HG02678 (cell line): ENCODE data around the gene EIF4E3.

Source experiments
- ATAC-seq: cut with Tn5 transposase; IDR thresholded peaks from one replicate; pipeline ENCODE4 v1.9.1; 2021; ENCODE audit warnings: mild to moderate bottlenecking, moderate library complexity; ENCODE audit not compliant: unreplicated experiment

EIF4E3 gene

DNA sequence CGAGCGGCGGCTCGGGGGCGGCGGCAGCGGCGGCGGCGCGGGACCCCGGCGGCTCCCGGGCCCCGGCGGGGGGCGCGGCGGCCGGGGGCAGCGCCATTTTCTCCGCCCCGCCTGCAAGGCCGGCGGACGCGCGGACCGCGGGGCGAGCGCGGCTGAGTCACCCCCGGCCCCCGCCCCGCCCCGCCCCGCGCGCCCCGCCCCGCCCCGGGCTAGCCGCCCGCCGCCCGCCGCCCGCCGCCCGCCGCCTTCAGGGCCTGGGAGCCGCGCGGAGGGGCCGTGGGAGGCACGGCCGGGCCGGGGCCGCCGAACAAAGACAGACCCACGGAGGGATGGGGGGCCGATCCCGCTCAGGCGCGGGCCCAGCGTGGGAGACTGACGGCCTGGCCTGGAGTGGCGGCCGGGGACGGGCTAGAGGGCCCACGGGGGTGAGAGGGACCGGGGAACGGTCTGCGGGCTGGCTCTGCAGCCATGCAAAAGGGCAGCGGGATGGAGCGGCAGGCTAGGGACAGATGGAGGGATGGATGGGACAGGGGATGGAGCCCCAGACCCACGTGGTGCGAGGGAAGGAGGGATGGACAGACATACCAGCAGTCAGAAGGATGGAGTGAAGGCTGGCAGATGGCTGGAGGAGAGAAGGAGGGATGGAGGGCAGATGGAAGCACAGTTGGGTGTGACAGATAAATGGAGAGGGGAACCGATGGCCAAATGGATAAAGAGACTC is at the start of gene EIF4E3:
TSS of gene EIF4E3 (minus strand) at position 132 of the 721 bp plus-strand sequence. CDS start at position 97, 35 bp downstream.
- ATAC-seq = peak; percentile 49

DNA sequence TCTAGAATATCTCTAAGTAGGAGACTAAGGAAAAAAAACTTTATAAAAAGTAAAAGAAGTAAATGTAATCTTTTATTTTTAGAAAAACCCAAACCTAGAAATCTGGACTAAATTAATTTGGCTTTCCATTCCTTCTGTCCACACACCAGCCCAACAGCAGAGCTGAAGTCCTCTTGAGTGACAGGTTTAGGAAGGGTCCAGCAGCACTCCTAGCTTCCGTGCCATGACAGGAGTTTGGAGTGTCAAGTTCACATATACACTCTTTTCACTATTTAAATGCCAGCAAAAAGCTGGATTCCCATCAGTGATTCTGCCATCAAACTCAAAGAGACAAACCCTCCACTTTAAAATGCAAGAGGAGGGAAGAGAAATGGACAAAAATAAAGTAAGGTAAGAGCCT is 46.7 kb upstream of the EIF4E3 start:
- no peak for ATAC-seq

DNA sequence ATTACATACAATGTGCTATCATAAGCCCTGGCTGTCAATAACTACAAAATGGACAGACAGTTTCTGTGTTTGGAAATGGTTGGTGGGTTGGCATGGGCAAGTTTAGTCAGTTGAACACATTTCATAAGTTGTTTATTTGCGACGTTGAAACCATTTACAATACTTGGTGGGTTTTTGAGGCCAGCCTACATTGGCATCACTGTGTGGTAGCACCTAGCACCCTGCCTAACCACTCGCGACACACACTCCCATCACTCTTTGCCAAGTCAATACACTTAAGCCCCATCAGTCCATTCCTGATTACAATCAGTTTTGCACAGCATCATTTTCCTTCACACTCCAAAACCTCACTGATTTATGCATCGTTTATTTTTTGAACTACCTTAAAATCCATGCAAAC is 45.9 kb upstream of the EIF4E3 start:
- ATAC-seq = no peak

DNA sequence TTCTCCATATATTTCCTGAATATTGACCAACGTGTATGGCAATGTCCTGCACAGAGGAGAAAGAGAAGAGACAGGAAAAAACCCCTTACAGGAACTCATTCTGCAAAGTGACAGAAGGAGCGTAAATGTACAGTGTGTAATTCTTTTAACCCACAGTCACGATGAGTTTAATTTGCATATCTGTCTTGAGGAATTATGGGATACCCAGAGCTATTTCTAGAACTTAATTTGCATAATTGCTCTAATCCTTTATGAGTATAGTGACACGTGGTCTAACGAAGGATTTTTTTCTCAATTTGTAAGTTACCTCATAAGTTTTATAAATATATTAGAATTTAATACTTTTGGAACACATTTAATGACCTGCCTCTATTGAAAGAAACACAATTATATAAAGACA is 38.2 kb upstream of the EIF4E3 start:
- no peak for ATAC-seq

DNA sequence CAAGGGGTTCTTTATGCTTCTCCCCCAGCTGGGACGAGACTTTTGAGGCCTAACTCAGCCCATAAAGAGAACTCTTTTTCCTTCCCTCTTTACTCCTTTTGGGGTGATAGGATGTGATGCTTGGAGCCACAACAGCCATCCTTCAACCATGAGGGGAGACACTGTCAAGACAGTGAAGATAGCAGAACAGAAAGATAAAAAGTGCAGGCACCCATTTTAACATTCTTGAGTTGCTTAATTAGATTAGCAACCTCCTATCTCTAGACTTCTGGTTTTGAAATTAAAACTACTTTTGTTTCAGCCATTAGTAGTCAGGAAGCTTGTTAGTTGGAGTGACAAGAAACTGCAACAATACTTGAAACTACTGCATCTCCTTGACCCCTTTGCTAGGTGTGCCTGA is 34.9 kb upstream of the EIF4E3 start:
- no peak for ATAC-seq

DNA sequence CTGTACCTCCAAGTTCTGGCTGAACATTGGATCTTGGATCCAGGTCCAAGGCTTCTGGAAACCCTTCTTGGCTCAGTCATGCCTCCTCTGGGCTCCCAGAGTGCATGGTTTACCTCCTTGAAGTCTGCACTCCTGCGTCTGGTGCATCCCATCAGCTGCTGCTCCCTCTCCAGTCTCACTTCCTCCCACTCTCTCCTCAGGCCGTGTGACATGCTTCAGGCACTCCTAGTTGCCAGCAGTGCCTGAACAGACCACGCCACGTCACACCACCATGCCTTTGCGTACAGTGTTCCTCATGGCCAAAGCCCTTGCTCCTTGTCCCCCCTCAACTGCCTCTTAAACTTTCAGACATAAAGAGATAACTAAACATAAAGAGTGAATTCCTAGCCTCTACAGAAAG is 34.2 kb upstream of the EIF4E3 start:
- ATAC-seq = no peak

DNA sequence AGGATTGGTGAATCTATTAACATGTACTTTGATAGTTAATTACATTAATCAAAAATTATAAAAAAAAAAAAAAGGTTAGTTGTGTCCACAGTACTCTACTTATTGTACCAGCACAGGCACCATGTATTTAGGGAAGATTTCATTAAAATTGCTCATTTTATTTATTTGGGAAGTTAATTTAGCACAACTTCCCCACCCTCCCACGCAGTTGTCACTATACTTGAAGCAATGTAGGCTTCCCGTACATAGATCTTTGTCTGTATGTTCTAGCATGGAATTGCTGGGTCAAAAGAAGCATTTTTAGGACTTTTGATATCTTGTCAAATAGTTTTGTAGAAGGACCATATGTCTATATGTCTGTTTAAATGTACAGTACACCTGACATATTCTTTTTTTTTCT is 32.9 kb upstream of the EIF4E3 start:
- ATAC-seq = no peak

DNA sequence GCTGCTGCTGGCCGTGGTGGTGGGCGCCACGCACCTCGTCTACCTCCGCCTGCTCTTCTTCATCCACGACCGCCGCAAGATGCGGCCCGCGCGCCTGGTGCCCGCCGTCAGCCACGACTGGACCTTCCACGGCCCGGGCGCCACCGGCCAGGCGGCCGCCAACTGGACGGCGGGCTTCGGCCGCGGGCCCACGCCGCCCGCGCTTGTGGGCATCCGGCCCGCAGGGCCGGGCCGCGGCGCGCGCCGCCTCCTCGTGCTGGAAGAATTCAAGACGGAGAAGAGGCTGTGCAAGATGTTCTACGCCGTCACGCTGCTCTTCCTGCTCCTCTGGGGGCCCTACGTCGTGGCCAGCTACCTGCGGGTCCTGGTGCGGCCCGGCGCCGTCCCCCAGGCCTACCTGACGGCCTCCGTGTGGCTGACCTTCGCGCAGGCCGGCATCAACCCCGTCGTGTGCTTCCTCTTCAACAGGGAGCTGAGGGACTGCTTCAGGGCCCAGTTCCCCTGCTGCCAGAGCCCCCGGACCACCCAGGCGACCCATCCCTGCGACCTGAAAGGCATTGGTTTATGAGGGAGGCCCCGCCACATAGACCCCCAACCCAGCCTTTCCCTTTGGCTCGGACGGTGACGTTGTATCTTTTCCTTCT is 29.5 kb upstream of the EIF4E3 start:
- no peak for ATAC-seq

DNA sequence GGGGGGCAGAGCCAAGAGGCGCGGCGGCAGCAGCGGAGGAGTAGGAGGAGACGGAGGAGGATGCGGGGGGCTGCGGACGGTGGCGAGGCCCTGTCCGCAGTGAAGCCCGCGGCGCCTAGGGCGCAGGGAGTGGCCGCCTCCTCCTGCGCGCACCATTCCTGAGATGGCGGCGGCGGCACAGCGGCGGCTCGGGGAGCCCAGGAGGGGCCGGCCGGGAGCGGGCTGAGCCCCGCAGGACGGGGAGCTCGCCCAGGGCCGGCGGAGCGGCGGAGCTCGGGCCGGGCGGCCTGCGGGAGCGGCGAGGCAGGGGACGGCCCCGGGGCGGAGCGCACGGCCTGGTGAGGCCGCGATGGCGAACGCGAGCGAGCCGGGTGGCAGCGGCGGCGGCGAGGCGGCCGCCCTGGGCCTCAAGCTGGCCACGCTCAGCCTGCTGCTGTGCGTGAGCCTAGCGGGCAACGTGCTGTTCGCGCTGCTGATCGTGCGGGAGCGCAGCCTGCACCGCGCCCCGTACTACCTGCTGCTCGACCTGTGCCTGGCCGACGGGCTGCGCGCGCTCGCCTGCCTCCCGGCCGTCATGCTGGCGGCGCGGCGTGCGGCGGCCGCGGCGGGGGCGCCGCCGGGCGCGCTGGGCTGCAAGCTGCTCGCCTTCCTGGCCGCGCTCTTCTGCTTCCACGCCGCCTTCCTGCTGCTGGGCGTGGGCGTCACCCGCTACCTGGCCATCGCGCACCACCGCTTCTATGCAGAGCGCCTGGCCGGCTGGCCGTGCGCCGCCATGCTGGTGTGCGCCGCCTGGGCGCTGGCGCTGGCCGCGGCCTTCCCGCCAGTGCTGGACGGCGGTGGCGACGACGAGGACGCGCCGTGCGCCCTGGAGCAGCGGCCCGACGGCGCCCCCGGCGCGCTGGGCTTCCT is 28.8 kb upstream of the EIF4E3 start, which contains the start of gene GPR27:
TSS of gene GPR27 (plus strand) at position 155 of the 909 bp plus-strand sequence. CDS start at position 350, 195 bp downstream.
- no peak for ATAC-seq

DNA sequence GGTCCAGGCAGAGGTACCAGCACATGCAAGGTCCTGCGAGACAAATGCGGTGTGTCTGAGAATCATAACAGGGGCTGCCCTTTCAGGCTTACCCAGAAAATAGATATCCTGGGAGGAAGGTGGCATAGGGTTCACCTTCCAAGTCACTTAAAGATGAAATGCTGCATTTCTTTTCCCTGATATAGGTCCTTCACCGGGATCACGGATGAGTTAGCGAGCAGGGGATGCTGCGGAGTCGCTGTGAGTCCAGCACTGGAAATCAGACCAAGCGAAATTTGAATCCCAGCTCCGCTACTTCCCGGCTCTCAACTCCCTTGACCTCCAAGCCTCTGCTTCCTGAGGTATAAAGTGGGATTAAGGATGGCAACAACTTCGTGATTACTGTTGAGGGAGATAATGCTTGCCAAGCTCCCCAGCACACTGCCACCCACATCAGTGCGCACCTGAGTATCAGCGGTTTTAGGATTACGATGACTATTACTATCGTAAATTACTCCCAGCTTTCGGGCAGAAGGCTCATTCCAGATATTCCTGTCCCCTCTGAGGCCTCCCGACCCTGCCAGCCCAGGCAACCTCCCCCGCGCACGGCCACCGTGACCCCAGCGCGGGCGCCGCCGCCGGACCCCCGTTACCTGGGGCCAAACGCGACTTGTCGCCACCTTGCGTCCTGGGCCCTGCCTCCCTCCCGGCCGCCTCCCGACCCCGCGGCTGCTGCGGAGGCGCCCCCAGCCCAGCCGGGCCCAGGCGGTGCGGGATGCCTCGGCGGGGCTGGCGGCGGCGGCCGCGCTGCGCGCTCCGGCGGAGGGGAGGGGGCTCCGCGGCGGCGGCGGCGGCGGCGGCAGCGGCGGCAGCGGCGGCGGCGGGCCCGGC is 27.9 kb upstream of the EIF4E3 start:
- no peak for ATAC-seq

DNA sequence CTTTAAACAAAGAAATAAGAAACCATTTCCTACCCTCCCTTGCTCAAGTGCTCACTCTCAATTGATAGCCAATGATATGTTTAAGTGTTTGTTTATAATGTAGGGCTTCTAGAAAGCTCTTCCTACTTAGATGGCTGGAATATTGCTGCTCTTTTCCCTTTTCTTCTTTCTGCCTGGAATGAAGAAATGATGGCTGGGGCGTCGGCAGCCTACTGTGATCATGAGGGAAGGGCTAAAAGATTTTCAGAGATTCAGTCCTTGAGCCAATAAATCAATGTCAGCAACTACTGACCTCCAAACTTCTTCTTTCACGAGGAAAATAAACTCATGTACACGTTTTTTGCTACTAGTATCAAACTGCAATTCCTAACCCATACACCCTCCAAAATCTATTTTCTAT is 26.4 kb upstream of the EIF4E3 start:
- ATAC-seq = no peak

DNA sequence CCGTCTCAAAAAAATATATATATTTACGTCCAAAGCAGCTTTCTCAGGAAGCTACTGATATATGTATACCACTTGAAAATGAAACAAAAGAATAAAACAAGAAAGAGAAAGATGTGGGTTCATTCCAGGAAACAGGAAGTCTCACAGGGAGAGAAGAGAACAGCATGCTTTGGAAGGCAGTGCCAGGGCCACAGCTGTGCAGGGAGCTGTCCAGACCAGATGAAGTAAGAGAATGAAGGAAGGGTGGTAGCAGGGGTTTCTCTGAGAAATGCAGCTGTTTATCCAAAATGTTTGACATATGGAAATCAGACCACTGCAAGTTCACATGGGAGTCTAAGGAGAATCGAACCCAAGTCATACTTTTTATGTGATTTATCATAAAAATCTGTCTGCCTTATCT is 19.5 kb upstream of the EIF4E3 start:
- no peak for ATAC-seq

DNA sequence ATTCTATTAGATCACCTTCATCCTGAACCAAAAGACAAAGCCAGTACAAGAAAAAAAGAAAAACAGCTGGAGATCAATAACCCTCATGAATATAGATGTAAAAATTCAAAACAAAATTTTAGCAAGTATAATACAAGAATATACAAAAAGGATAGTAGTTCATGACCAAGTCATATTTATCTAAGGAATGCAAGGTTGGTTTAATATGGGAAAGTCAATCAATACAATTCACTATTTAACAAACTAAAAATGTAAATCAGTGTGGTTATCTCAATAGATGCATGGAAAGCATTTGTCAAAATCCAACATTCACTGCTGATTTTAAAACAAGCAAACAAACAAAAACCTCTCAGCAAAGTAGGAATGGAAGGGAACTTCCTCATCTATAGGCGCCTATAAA is 17.4 kb upstream of the EIF4E3 start:
- no peak for ATAC-seq

DNA sequence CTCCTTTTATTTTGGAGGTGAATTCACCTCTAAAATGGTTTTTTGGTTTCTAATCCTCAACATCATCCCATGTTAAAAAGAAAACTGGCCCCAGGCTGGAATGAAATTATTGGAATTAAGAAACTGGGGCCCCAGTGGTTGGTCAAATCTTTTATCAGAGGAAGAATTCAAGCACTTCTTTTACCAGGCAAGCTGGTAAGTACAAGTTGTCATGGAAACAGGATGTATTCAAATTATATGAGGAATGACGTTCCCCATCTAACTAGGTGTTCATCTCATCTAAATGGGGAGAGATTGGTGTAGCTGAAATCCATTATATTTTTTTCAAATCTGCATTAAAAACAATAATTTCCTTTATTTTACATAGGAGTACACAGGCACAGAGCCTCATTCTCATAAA is 9.7 kb upstream of the EIF4E3 start:
- no peak for ATAC-seq

DNA sequence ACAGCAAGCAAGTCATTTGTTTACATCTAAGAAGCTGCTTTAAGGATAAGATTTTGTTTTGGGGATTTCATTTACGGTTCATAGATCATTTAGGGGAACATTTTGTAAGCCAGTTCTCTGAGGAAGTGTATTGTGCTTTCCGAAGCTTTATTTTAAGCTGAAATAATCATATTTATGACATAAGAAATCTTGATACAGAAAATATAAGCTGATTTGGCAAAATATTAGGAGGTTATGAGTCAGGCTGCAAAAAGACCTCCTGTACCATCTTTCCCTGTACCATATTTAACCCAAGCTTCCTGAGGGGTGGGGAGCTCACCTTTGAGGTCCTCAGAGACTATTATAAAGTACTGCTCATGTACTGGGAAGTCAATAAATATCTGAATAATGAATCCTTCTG is 8.1 kb upstream of the EIF4E3 start:
- ATAC-seq = no peak

DNA sequence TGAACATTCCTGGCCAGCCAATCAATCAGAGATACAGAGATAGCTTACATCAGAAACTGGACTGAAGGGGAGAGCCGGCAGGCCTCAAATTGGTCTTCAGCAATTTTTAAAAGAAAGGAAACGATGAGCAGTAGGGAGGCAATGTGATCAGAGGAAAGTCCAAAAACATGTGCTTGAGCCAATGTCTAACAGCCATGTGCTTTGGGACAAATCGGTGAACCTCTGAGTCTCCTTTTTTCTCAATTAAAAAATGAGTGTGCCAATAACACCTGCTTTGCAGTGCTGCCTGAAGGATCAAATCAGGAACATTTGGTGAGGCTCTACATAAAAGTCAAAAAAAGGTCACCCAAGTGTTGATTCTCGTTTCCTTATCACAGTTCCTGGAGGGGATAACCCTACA is 7.4 kb upstream of the EIF4E3 start:
- ATAC-seq = no peak

DNA sequence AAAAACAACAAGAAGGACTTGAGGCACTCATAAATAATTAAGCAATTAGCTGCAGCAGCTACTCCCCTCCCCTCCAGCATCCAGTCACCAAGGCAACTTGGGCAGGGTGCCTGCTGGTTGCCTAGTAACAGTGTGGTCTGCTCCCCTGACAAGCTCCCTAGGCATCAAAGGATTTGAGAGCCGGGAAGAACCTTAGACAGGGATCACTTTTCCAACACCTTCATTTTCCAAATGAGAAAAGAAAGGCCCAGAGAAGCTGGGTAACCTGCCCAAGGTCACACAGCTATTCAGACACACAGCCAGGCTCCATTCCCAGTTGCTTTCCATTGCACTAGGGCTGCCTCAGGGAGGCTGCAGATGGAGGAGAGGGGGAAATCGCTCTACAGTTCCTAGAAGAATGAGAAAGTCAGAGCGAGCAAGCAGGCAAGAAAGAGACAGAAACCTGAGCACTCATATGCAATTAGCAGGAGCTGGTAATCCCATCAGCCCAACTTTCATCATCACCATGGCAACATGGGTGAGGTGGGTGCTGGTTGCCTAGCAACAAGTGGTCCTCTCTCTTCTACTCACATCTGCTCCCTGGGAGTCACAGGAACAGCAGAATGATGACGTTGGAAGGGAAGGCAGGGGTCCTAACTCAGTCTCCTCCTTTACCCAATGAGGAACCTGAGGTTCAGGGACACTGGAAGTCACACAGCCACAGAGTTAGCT is 3.6 kb upstream of the EIF4E3 start:
- ATAC-seq = no peak

DNA sequence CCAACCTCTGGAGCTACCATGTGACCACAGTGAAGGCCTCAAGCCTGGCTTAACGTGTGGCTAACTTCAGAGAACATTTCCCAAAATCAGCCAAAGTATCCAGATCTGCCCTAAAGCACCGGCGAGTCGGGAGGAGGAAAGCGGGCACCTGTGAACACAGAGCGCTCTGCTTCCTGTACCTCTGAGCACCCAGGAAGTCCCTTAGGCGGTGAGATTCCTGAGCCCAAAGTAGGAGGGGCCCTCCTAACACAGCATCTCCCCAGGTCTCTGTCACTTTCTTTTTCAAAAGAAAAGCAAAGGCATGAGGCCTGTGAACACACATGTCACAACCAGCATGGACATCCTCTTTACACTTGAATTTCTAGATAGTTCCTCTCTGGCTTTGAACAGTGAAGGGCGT is 944 bp upstream of the EIF4E3 start:
- ATAC-seq = no peak

DNA sequence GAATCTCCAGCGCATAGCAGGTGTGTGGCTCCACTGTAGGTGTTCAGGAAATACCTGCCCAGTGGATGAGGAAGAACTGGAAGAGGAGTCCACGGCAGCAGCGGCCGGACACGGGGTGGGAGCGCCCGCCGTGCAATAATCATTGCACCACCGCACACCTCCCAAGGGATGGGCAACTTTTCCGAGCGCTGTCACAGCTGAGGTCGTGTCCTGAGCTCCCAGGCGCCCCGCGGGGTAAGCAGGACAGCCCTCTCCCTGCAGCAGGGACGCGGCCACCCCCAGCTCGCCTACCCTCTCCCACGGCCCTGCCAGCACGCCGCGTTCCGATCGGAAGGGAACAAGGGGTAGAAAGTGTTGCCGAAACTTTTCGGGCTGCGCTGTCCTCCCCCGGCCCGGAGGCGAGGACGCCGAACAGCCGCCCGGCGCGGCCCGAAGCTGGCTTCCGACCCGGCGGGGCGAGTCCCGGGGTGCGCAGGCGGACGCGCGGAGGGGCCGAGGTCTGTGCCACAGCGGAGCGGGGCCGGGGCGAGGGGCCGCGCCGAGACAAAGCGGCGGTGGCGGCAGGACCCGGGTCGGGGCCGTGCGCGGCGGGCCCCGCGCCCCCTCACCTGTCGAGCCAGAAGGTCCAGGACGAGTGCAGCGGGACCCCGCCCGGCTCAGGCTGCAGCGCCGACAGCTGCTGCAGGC is 475 bp downstream of the EIF4E3 start:
- peak; percentile 51 for ATAC-seq

DNA sequence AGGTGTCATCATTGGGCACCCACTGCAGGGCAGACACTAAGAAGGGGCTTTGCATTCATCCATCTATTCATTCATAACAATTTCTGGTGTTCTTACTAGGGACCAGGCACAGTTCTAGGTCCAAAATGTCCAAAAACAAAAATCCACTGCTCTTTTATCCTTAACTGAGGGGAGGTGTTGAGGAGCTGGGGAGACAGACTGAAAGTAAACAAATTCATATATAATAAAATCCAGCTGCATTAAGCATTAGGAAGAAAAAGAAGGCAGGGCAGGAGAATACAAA is 1.1 kb downstream of the EIF4E3 start:
- no peak for ATAC-seq
